22Rv1 (cell line): Measurements from ENCODE around the gene HTRA1.

Source experiments
- ZFX ChIP-seq: fragments of 450-650 bp; IDR thresholded peaks from 2 replicates; pipeline ENCODE4 v1.6.1; 2017; ENCODE audit warnings: antibody characterized with exemption, borderline replicate concordance
- TF ChIP-seq, protein P1 (sequence below): fragments of 450-650 bp; IDR thresholded peaks from 2 replicates; pipeline ENCODE4 v1.5.1; 2017; ENCODE audit warnings: mild to moderate bottlenecking

DNA sequence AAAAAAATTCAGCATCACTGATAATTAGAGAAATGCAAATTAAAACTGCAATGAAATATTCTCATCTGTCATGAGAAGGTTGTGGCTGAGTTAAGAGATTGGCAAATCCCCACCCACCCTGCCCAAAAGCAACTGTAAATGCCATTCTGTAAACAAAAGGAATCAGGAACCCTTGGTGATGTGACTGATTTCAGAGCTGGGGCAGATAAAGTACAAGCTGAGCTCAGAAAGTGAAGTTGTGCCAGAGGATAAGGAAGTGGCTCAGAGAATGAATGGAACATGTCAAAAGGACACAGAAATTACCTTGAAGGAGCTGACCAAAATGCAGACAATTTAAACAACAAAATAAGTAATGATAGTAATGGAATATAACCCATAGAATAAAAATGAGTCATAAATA, 39.6 kb upstream of the HTRA1 start:
- TF ChIP-seq, protein P1, sequence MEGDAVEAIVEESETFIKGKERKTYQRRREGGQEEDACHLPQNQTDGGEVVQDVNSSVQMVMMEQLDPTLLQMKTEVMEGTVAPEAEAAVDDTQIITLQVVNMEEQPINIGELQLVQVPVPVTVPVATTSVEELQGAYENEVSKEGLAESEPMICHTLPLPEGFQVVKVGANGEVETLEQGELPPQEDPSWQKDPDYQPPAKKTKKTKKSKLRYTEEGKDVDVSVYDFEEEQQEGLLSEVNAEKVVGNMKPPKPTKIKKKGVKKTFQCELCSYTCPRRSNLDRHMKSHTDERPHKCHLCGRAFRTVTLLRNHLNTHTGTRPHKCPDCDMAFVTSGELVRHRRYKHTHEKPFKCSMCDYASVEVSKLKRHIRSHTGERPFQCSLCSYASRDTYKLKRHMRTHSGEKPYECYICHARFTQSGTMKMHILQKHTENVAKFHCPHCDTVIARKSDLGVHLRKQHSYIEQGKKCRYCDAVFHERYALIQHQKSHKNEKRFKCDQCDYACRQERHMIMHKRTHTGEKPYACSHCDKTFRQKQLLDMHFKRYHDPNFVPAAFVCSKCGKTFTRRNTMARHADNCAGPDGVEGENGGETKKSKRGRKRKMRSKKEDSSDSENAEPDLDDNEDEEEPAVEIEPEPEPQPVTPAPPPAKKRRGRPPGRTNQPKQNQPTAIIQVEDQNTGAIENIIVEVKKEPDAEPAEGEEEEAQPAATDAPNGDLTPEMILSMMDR = no peak
- no peak for TF ChIP-seq ZFX
